Activated naive CD8-positive, alpha-beta T cell treated with anti-CD3 and anti-CD28 coated beads for 36 hours (primary cell): ENCODE measurements around the gene PDCL3. TPM values are rescaled to one million over a fixed set of nuclear protein-coding genes. Genes with fewer than 3 reads are reported as not detected.

ENCODE experiments used
- DNase-seq: peaks from one replicate; pipeline ENCODE4 v3.0.0; 2021
- H3K27ac Mint-ChIP-seq: one replicate; pipeline ENCODE4 v1.8.0; 2022; ENCODE audit warnings: mild to moderate bottlenecking, moderate library complexity, mixed read lengths
- H3K27me3 Mint-ChIP-seq: one replicate; pipeline ENCODE4 v1.8.0; 2022; ENCODE audit warnings: mild to moderate bottlenecking, mixed read lengths
- H3K36me3 Mint-ChIP-seq: one replicate; pipeline ENCODE4 v1.8.0; 2021; ENCODE audit warnings: mild to moderate bottlenecking, mixed read lengths
- H3K4me1 Mint-ChIP-seq: one replicate; pipeline ENCODE4 v1.8.0; 2021; ENCODE audit warnings: mixed read lengths
- H3K4me3 Mint-ChIP-seq: one replicate; pipeline ENCODE4 v1.8.0; 2022; ENCODE audit warnings: mild to moderate bottlenecking, moderate library complexity, mixed read lengths
- H3K9me3 Mint-ChIP-seq: one replicate; pipeline ENCODE4 v1.8.0; 2022; ENCODE audit warnings: mixed read lengths
- total RNA-seq, 2 experiments: library from RNA; stranded (reverse); gene quantifications; one replicate each; pipeline ENCODE4 v1.2.3, GENCODE V29; 2021

The PDCL3 gene
- total RNA-seq, 2 experiments from 2014 or later, result 42.6 to 45.4 TPM

DNA sequence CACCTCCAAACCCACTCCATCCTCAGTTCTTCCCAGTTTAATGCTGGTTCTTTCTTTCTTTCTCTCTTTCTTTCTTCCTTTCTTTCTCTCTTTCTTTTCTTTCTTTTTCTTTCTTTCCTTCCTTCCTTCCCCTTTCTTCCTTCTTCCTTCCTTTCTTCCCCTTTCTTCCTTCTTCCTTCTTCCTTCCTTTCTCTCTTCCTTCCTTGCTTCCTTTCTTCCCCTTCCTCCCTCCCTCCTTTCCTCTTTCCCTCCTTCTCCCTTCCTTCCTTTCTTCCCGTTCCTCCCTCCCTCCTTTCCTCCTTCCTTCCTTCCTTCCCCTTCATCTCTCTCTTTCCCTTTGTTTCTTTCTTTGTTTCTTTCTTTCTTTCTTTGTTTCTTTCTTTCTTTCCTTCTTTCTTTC, 50.9 kb downstream of the PDCL3 start:
- no peaks in the 10 kb centered on the region for H3K27me3 Mint-ChIP-seq
- H3K27ac Mint-ChIP-seq, result no peak overlapping the region
- DNase-seq, result no peak
- H3K36me3 Mint-ChIP-seq, result no peaks in the 10 kb centered on the region
- no peak overlapping the region for H3K4me3 Mint-ChIP-seq
- no peaks in the 10 kb centered on the region for H3K4me1 Mint-ChIP-seq
- H3K9me3 Mint-ChIP-seq, result no peaks in the 10 kb centered on the region

DNA sequence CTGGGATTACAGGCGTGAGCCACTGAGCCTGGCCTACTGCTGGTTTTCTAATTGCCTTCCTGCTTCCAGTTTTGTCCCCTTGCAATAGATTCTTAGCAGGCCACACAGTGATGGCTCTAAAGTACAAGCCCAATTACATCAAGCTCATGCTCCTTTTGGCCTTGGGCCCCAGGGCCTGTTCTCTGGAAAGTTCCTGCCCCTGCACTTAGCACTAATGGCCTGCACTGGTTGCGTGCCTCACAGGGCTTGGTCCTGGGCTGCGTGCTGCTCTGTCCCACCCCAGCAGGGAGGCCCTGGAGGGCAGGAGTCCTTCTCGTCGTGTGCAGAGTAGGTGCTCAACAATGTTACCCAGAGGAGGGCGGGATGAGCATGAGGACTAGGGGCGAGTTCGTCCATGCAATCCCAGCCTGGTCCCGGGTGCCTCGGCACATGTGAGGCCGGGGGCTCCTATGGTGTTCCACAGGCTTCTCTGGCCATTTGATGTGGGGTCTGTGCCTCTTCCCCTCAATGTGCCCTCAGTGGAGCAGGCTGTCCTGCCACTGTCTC, 51.7 kb downstream of the PDCL3 start:
- Mint-ChIP-seq H3K27ac (no peak overlapping the region), H3K4me3 (no peak overlapping the region), H3K27me3 (no peaks in the 10 kb centered on the region), H3K4me1 (no peaks in the 10 kb centered on the region), H3K36me3 (no peaks in the 10 kb centered on the region), H3K9me3 (no peaks in the 10 kb centered on the region)
- no peak for DNase-seq

GRCh38 chr2:100615471-100615870, 52.7 kb downstream of the PDCL3 start:
- H3K27ac Mint-ChIP-seq, result no peak overlapping the region
- no peaks in the 10 kb centered on the region for H3K36me3 Mint-ChIP-seq
- H3K27me3 Mint-ChIP-seq, result no peaks in the 10 kb centered on the region
- H3K4me1 Mint-ChIP-seq, result no peaks in the 10 kb centered on the region
- no peak overlapping the region for H3K4me3 Mint-ChIP-seq
- no peaks in the 10 kb centered on the region for H3K9me3 Mint-ChIP-seq
- no peak for DNase-seq

GRCh38 chr2:100615886-100616285, 53.1 kb downstream of the PDCL3 start:
- Mint-ChIP-seq H3K27me3 (peaks cover 3% of the 10 kb centered on the region), H3K36me3 (no peaks in the 10 kb centered on the region), H3K27ac (no peak overlapping the region), H3K4me1 (no peaks in the 10 kb centered on the region), H3K4me3 (no peak overlapping the region), H3K9me3 (no peaks in the 10 kb centered on the region)
- DNase-seq, result no peak

- Mint-ChIP-seq H3K27ac (no peak overlapping the region), H3K36me3 (no peaks in the 10 kb centered on the region), H3K9me3 (peaks cover 4% of the 10 kb centered on the region), H3K4me1 (no peaks in the 10 kb centered on the region), H3K4me3 (no peak overlapping the region), H3K27me3 (peaks cover 4% of the 10 kb centered on the region)
- DNase-seq, result no peak
Observed at GRCh38 chr2:100616841-100617390, 54.1 kb downstream of the PDCL3 start.

DNA sequence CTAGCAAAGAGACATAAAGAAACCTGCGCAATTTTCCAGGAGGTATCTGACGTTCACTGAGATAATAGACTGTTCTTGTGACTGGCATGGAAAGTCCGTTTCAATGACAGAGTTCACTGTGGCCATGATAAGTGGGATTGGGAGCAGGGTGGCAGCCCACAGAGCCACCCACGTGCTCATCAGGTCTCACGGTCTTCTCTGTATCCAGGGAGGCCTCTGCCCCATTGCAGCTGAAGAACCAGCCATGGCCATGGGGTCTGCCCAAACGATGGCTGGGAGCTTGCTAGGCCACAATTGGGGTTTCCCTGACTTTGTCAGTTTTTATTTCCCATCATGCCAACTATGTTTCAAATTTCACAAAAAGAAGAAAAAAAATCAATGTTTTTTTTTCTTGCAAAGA, 57.2 kb downstream of the PDCL3 start:
- Mint-ChIP-seq H3K4me3 (no peak overlapping the region), H3K9me3 (peaks cover 4% of the 10 kb centered on the region), H3K27me3 (peaks cover 4% of the 10 kb centered on the region), H3K27ac (no peak overlapping the region), H3K4me1 (no peaks in the 10 kb centered on the region), H3K36me3 (no peaks in the 10 kb centered on the region)
- DNase-seq, result no peak

DNA sequence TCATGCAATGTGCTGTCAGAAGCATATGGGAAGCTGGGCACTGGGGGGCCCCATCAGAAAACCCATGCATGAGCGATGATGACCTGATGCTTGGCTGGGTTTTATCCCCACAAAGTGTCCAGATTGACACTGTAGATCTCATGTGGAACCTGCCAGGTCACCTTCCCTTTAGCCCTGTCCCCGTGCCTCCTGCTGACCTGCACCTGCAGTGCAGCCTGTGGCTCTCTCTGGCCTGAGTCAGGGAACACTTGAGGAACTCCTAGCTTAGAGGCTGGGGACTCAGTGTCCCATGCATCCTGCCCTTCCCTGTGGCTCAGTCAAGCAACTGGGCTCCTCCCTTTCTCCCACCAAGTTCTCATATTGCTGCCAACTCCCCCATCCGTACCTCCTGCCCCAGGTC, 57.7 kb downstream of the PDCL3 start:
- peaks cover 4% of the 10 kb centered on the region for H3K27me3 Mint-ChIP-seq
- no peak overlapping the region for H3K27ac Mint-ChIP-seq
- no peak overlapping the region for H3K4me3 Mint-ChIP-seq
- no peak for DNase-seq
- H3K36me3 Mint-ChIP-seq, result no peaks in the 10 kb centered on the region
- H3K9me3 Mint-ChIP-seq, result peaks cover 4% of the 10 kb centered on the region
- no peaks in the 10 kb centered on the region for H3K4me1 Mint-ChIP-seq

GRCh38 chr2:100621371-100621951, 58.7 kb downstream of the PDCL3 start:
- H3K27ac Mint-ChIP-seq, result no peak overlapping the region
- H3K4me1 Mint-ChIP-seq, result no peaks in the 10 kb centered on the region
- DNase-seq, result no peak
- H3K9me3 Mint-ChIP-seq, result peaks cover 4% of the 10 kb centered on the region
- H3K27me3 Mint-ChIP-seq, result peaks cover 4% of the 10 kb centered on the region
- no peak overlapping the region for H3K4me3 Mint-ChIP-seq
- H3K36me3 Mint-ChIP-seq, result no peaks in the 10 kb centered on the region

DNA sequence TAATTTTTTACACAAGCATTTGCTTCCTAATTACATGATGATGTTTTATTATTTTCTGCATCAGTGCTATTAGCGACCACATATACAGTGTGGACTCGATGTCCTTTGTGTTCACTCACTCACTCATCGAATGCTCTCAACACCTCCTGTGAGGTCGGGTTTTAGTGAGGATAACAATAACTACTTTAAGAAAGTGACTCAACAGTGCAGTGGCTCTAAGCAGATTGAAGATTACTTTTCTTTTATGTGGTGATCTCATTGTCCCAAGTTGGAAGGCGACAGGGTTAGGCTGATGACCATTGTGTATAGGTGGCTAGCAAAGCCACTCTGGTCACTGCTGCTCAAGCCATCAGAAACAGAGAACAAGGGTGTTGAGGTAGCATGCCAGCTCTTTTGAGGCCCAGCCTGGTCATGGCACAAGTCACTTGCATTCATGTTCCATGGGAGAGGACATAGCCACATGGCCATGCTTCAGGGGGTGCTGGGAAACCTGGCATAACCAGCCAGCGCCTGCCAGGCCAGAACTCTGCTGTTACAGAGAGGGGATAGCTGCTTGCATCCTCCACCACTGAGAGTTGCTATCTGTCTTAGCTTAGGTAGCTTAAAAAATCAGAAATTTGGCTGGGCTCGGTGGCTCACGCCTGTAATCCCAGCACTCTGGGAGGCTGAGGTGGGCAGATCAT, 60.4 kb downstream of the PDCL3 start:
- H3K36me3 Mint-ChIP-seq, result no peaks in the 10 kb centered on the region
- no peak overlapping the region for H3K27ac Mint-ChIP-seq
- no peak overlapping the region for H3K4me3 Mint-ChIP-seq
- H3K9me3 Mint-ChIP-seq, result peaks cover 4% of the 10 kb centered on the region
- H3K27me3 Mint-ChIP-seq, result peaks cover 4% of the 10 kb centered on the region
- H3K4me1 Mint-ChIP-seq, result no peaks in the 10 kb centered on the region
- DNase-seq, result no peak

DNA sequence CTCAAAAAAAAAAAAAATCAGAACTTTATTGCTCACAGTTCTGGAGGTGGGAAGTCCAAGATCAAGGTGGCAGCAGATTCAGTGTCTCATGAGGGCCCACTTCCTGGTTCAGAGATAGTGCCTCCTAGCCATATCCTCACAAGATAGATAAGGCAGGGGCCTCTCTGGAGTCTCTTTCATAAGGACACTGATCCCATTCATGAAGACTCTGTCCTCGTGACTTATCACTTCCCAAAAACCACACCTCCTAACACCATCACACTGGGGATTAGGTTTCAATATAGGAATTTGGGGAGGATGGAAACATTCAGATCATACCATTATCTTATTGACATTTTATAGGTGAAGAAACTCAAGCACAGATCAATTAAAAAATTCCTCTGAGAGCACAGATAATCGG, 61.1 kb downstream of the PDCL3 start:
- Mint-ChIP-seq H3K9me3 (peaks cover 4% of the 10 kb centered on the region), H3K27ac (no peak overlapping the region), H3K4me3 (no peak overlapping the region), H3K27me3 (peaks cover 4% of the 10 kb centered on the region), H3K4me1 (no peaks in the 10 kb centered on the region), H3K36me3 (no peaks in the 10 kb centered on the region)
- no peak for DNase-seq

- Mint-ChIP-seq H3K27me3 (peaks cover 4% of the 10 kb centered on the region), H3K9me3 (peaks cover 4% of the 10 kb centered on the region), H3K4me1 (no peaks in the 10 kb centered on the region), H3K27ac (no peak overlapping the region), H3K36me3 (no peaks in the 10 kb centered on the region), H3K4me3 (no peak overlapping the region)
- no peak for DNase-seq
Observed at GRCh38 chr2:100624536-100624935, 61.7 kb downstream of the PDCL3 start.

DNA sequence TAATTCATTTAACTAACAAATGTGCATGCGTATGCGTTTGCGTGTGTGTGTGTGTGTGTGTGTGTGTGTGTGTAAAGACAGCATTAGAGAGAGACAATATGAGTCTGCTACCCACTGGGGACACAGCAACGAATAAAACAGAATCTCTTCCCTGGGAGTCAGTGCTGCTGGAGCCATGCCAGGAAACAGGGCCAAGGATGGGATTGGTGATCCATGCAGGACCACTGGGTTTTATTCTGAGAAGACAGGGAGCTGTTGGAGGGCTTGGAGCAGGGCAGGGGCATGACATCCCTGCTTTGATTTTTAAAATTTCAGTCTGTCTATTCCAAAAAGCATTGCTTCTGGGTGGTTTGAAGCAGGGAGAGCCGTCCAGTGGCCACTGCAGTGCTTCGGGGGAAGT, 62.9 kb downstream of the PDCL3 start:
- H3K36me3 Mint-ChIP-seq, result no peaks in the 10 kb centered on the region
- H3K9me3 Mint-ChIP-seq, result peaks cover 4% of the 10 kb centered on the region
- no peak for DNase-seq
- H3K27ac Mint-ChIP-seq, result no peak overlapping the region
- H3K4me1 Mint-ChIP-seq, result peaks cover 11% of the 10 kb centered on the region
- H3K27me3 Mint-ChIP-seq, result peaks cover 3% of the 10 kb centered on the region
- H3K4me3 Mint-ChIP-seq, result no peak overlapping the region

Other genes with a start within 250 kb of the PDCL3 start
- not detected for gene LONRF2, start 240.5 kb upstream of the PDCL3 start, total RNA-seq
- gene CHST10, start 145.3 kb upstream of the PDCL3 start, total RNA-seq, result 10 to 100 TPM; 13.4 to 14.7 TPM
- not detected for gene NMS, start 92.5 kb upstream of the PDCL3 start, total RNA-seq